ENCODE measurements around the gene FLOT2.
"Not testable (repeated sequence)": the region's sequence is repeated elsewhere in the genome, so short reads cannot be mapped to it uniquely, and the experiment has no call there.

FLOT2 gene

GRCh38 chr17:28908640-28909167, 11.2 kb upstream of the FLOT2 start:
- no peak for DNase-seq (ENCODE audit: low spot score)

GRCh38 chr17:28907709-28908475, 10.4 kb upstream of the FLOT2 start:
- Histone ChIP-seq H3K27ac (peak overlapping the region; percentile 66 to 84), H3K4me3 (no peak overlapping the region)
- TF ChIP-seq, protein P1, sequence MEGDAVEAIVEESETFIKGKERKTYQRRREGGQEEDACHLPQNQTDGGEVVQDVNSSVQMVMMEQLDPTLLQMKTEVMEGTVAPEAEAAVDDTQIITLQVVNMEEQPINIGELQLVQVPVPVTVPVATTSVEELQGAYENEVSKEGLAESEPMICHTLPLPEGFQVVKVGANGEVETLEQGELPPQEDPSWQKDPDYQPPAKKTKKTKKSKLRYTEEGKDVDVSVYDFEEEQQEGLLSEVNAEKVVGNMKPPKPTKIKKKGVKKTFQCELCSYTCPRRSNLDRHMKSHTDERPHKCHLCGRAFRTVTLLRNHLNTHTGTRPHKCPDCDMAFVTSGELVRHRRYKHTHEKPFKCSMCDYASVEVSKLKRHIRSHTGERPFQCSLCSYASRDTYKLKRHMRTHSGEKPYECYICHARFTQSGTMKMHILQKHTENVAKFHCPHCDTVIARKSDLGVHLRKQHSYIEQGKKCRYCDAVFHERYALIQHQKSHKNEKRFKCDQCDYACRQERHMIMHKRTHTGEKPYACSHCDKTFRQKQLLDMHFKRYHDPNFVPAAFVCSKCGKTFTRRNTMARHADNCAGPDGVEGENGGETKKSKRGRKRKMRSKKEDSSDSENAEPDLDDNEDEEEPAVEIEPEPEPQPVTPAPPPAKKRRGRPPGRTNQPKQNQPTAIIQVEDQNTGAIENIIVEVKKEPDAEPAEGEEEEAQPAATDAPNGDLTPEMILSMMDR (IDR thresholded peaks at IDR 0.05) = no peak
- DNase-seq (ENCODE audit: low spot score) = no peak

More at GRCh38 chr17:28908640-28909167, 11.2 kb upstream of the FLOT2 start:
- TF ChIP-seq, protein P1 (IDR thresholded peaks at IDR 0.05) = no peak
- Histone ChIP-seq H3K4me3 (no peak overlapping the region), H3K27ac (peak overlapping the region; percentile 66 to 84)

GRCh38 chr17:28906706-28907438, 9.3 kb upstream of the FLOT2 start:
- no peak for DNase-seq (ENCODE audit: low spot score)
- H3K4me3 ChIP-seq = no peak overlapping the region
- H3K27ac ChIP-seq = peak overlapping the region in 1 of 2 donors; percentile 66
- TF ChIP-seq, protein P1 (IDR thresholded peaks at IDR 0.05) = no peak

GRCh38 chr17:28906276-28906675, 8.7 kb upstream of the FLOT2 start:
- Histone ChIP-seq H3K4me3 (no peak overlapping the region), H3K27ac (no peak overlapping the region)
- DNase-seq (ENCODE audit: low spot score) = no peak
- TF ChIP-seq, protein P1 (IDR thresholded peaks at IDR 0.05) = no peak

DNA sequence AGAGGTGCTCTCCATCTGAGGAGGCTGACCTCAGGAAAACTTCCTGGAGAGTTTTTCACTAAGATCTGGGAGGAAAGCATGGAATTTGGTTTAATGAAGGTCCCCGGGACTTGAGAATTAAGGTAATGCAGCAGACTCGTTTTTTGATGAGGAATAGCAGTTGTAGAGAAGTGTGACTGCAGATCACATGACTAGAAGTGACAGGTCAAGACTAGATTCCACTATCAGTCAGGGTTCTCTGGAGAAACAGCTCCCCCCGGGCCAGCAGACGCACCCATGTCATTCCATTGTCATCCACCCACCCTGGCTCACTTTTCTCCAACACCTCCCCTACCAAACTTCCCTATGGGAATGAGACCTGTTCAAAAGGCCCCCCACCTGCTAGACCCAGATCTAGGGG, 7.3 kb upstream of the FLOT2 start:
- Histone ChIP-seq H3K4me3 (no peak overlapping the region), H3K27ac (no peak overlapping the region)
- TF ChIP-seq, protein P1 (IDR thresholded peaks at IDR 0.05) = no peak
- DNase-seq (ENCODE audit: low spot score) = no peak

- not testable (repeated sequence) for H3K4me3 ChIP-seq; H3K27ac ChIP-seq; DNase-seq (ENCODE audit: low spot score)
Observed at GRCh38 chr17:28903546-28903841, 6.0 kb upstream of the FLOT2 start.

DNA sequence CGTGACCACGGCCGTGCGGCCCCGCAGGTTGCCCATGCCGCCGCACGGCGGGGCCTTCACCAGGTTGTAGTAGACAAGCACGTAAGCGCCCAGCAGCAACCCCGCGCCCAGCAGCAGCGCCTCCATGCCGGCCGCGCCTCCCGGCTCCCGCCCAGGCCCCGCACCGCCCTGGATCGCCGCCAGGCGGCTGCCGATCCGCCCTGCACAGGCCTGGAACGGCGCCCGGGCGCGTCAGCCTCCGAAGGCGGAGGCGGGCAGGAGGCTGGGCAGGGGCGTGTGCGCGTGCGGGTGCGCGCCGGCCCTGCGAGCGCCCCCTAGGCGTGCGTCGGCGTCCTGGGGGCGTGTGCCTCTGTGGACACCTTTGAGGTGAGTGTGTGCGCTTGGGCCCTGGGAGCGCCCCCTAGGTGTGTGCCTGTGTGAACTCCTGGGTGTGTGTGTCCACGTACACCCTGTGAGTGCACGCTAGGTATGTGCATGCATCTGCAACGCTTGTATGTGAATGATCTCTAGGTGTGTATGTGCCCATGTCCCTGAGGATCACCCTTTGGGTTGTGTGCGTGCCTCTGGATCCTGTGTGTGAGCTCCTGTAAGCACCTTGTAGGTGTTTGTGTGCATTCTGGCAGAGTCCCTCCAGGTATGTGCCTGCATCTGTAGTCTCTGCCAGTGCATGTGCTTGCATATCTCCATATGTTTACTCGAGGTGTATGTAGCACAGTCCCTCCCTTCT, 5.4 kb upstream of the FLOT2 start, which contains the start of gene DHRS13:
Gene DHRS13 (minus strand): TSS at position 261 of the 727 bp plus-strand sequence. CDS start 135 bp downstream, at position 126.
- Histone ChIP-seq H3K27ac (peak within 1 kb of the TSS; percentile 26 to 85), H3K4me3 (peak within 1 kb of the TSS; percentile 82)
- TF ChIP-seq, protein P1 (IDR thresholded peaks at IDR 0.05) = peak; percentile 74
- DNase-seq (ENCODE audit: low spot score) = peak; percentile 83
